Lower lobe of right lung (tissue), 2 donors: ENCODE results near the gene PCDH9. TPM values are rescaled to one million over a fixed set of nuclear protein-coding genes. Genes with fewer than 3 reads are reported as not detected.

Experiments
- ATAC-seq, 2 donors: fragments of 200-7000 bp; cut with Tn5 transposase; one replicate each; pipeline ENCODE4 v1.9.1; 2020 to 2022; ENCODE audit warnings: mild to moderate bottlenecking in 2 of 2, moderate library complexity in 2 of 2
- DNase-seq: peaks from one replicate; pipeline ENCODE4 v3.0.0-alpha.2; 2020
- H3K27ac ChIP-seq: fragments of 200-600 bp; one replicate; pipeline ENCODE4 v1.8.0; 2022
- H3K27me3 ChIP-seq: fragments of 200-600 bp; one replicate; pipeline ENCODE4 v1.8.0; 2022; ENCODE audit warnings: low read depth
- H3K36me3 ChIP-seq: fragments of 200-600 bp; one replicate; pipeline ENCODE4 v1.8.0; 2022; ENCODE audit warnings: mild to moderate bottlenecking
- H3K4me1 ChIP-seq: fragments of 200-600 bp; one replicate; pipeline ENCODE4 v1.8.0; 2022
- H3K4me3 ChIP-seq: fragments of 200-600 bp; one replicate; pipeline ENCODE4 v1.8.0; 2022; ENCODE audit warnings: mild to moderate bottlenecking
- H3K9me3 ChIP-seq: fragments of 200-600 bp; one replicate; pipeline ENCODE4 v1.8.0; 2022
- CTCF ChIP-seq: fragments of 200-600 bp; IDR thresholded peaks from one replicate; pipeline ENCODE4 v1.8.0; 2022; ENCODE audit warnings: antibody characterized with exemption, mild to moderate bottlenecking
- intact Hi-C: fragments of 100-400 bp; cut with DNase I; formaldehyde crosslinking; loops from one replicate; pipeline ENCODE4 v1.11.0; 2022
- total RNA-seq: library from RNA; stranded (reverse); fragmentation: NEBNext Ultra II Directional; extraction: Animal tissue kit (Norgen Biotek cat#: 25700); gene quantifications from one replicate; pipeline ENCODE4 v1.2.1, GENCODE V29; 2021
- donor health status: DM: no; HTN: yes; CAD: no; lungs with severe emphysema.

PCDH9 gene
- total RNA-seq, 1 donor from 2014 or later, result 8.9 TPM

- Histone ChIP-seq H3K27me3 (no peaks in the 10 kb centered on the region), H3K4me1 (no peaks in the 10 kb centered on the region), H3K27ac (no peak overlapping the region), H3K36me3 (no peaks in the 10 kb centered on the region), H3K9me3 (no peaks in the 10 kb centered on the region), H3K4me3 (no peak overlapping the region)
- no peak for DNase-seq
- TF ChIP-seq CTCF, result no peak
- no peak for ATAC-seq
- intact Hi-C loops, result no loop called here
Observed at GRCh38 chr13:67084066-67084465, 146.1 kb downstream of the PCDH9 start.

GRCh38 chr13:67083519-67083918 is 146.6 kb downstream of the PCDH9 start:
- no peak for ATAC-seq
- Histone ChIP-seq H3K4me1 (no peaks in the 10 kb centered on the region), H3K27ac (no peak overlapping the region), H3K36me3 (no peaks in the 10 kb centered on the region), H3K9me3 (no peaks in the 10 kb centered on the region), H3K27me3 (no peaks in the 10 kb centered on the region), H3K4me3 (no peak overlapping the region)
- no peak for TF ChIP-seq CTCF
- intact Hi-C loops, result no loop called here
- no peak for DNase-seq

GRCh38 chr13:67080351-67080750 is 149.8 kb downstream of the PCDH9 start:
- Histone ChIP-seq H3K36me3 (no peaks in the 10 kb centered on the region), H3K27ac (no peak overlapping the region), H3K9me3 (no peaks in the 10 kb centered on the region), H3K4me3 (no peak overlapping the region), H3K27me3 (no peaks in the 10 kb centered on the region), H3K4me1 (no peaks in the 10 kb centered on the region)
- no peak for ATAC-seq
- no peak for DNase-seq
- no peak for TF ChIP-seq CTCF
- intact Hi-C loops, result no loop called here

GRCh38 chr13:67078062-67078461 is 152.1 kb downstream of the PCDH9 start:
- intact Hi-C loops, result no loop called here
- Histone ChIP-seq H3K9me3 (no peaks in the 10 kb centered on the region), H3K4me3 (no peak overlapping the region), H3K36me3 (no peaks in the 10 kb centered on the region), H3K27me3 (no peaks in the 10 kb centered on the region), H3K27ac (no peak overlapping the region), H3K4me1 (no peaks in the 10 kb centered on the region)
- DNase-seq, result no peak
- no peak for ATAC-seq
- no peak for TF ChIP-seq CTCF

GRCh38 chr13:67077132-67077531 is 153.0 kb downstream of the PCDH9 start:
- Histone ChIP-seq H3K36me3 (no peaks in the 10 kb centered on the region), H3K27ac (no peak overlapping the region), H3K4me1 (no peaks in the 10 kb centered on the region), H3K4me3 (no peak overlapping the region), H3K27me3 (no peaks in the 10 kb centered on the region), H3K9me3 (no peaks in the 10 kb centered on the region)
- no peak for ATAC-seq
- no peak for TF ChIP-seq CTCF
- no peak for DNase-seq
- intact Hi-C loops, result no loop called here

GRCh38 chr13:67076378-67076777 is 153.8 kb downstream of the PCDH9 start:
- no peak for ATAC-seq
- Histone ChIP-seq H3K27ac (no peak overlapping the region), H3K9me3 (no peaks in the 10 kb centered on the region), H3K27me3 (no peaks in the 10 kb centered on the region), H3K4me3 (no peak overlapping the region), H3K36me3 (no peaks in the 10 kb centered on the region), H3K4me1 (no peaks in the 10 kb centered on the region)
- no peak for DNase-seq
- intact Hi-C loops, result no loop called here
- no peak for TF ChIP-seq CTCF
